Left colon (tissue), 2 donors: ENCODE results near the gene CADM1. TPM values are rescaled to one million over a fixed set of nuclear protein-coding genes. Genes with fewer than 3 reads are reported as not detected.
A peak's percentile ranks its signal among the peaks of the same experiment; 100 is the strongest.

Experiments used
- ATAC-seq: fragments of 200-7000 bp; cut with Tn5 transposase; one replicate; pipeline ENCODE4 v1.9.1; 2020; ENCODE audit warnings: mild to moderate bottlenecking, moderate library complexity
- DNase-seq, 2 donors: peaks; one replicate each; pipeline ENCODE4 v3.0.0-alpha.2; 2020
- intact Hi-C, 2 donors: fragments of 100-400 bp; cut with DNase I in 1 of 2; cut with micrococcal nuclease in 1 of 2; formaldehyde crosslinking; loops; one replicate each; pipeline versions ENCODE4 v1.11.2 to v1.14.0; 2022; cut with DNase I, micrococcal nuclease
- total RNA-seq, 2 donors: library from RNA; stranded (reverse); fragmentation: NEBNext Ultra II Directional; extraction: Animal tissue kit (Norgen Biotek cat#: 25700); gene quantifications; one replicate each; pipeline ENCODE4 v1.2.1, GENCODE V29; 2021
- donor health status: DM: no; HTN: no; CAD: no.
- donor health status: DM: yes; HTN: yes; CAD: no.

Gene CADM1
- total RNA-seq, 2 donors from 2014 or later: 3.8 to 5.8 TPM

DNA sequence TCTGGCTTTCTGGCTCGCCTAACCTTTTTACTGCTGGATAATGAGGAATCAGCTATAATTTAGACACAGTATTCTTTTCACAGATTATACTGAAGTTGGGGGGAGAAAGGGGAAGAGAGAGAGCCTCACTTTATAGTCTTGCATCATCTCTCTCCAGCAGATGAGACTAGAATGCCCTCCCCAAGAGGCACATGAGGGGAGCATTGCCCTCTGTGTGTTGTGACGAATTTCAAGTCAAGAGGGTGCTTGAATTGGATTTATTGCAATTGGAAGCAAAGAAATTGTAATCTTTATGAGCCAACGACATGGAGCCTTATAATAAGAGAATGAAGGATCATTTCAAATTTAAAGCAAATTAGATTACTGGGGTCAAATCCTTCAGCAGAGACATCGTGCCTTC, 17.6 kb upstream of the CADM1 start:
- ATAC-seq (no peak), DNase-seq (no peak)
- intact Hi-C loops: no loop called here

DNA sequence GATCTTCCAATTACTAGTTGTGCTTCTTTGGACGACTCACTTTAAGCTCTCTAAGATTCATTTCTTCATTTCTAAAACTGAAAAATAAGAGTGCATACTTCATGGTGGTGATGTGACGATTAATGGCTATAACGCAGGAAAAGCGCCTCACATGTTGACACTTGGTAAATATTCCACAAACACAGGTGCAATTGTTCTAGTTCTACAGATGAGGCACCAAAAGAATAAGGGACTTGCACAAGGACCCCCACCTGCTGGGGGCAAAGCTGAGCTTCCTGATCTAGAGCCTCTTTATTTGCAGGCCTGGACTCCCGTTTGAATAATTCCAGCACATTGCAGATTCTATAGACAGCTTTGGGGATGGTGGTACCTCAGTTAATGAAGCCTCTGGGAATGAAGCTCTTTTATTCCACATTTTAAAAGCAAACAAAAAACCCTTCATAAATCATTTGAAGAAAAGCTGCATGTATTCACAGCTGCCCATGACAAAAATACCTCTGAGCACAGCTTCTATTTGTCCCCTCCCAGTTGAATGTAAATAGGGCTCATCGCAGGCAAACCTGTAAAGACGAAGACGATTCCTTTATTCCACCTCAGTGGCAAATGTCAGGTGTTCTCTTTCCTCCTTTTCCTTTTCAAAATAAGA, 14.9 kb upstream of the CADM1 start:
- intact Hi-C loops: no loop called here
- DNase-seq: no peak
- no peak for ATAC-seq

DNA sequence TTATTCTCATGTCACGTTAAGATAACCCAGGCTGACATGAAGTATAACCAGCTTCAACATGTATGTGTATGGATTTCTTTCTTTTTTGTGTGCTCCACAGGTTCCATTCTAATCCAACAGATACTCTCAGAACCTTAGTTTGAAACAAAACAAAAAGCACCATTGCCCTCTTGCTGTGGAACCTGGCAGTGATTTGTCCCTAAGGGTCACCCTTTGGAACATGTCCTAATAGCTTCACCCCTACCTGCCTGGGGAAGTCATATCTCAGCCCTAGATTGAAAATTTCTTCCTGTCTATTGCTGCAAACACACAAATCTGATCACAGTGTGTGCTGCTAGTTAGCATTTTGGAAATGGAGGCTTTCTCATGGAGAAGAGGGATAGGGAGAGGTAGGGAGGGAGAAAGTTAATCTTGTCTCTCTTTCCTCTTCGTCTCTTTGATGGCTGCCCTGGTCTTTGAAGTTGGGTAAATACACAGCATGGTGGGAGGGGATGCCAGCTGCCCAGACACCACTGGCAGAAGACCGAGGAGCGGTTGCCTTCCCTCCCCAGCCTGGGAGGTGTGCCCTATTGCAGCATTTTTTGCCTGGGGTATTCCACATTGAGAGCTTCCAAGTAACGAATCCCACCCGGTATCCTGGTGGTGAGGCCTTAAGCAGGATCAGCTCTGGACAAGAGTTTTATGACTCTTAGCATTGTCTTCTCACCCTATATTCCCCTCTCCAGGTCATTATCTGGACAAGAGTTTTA, 11.6 kb upstream of the CADM1 start:
- DNase-seq (no peak), ATAC-seq (no peak)
- intact Hi-C loops: no loop called here

DNA sequence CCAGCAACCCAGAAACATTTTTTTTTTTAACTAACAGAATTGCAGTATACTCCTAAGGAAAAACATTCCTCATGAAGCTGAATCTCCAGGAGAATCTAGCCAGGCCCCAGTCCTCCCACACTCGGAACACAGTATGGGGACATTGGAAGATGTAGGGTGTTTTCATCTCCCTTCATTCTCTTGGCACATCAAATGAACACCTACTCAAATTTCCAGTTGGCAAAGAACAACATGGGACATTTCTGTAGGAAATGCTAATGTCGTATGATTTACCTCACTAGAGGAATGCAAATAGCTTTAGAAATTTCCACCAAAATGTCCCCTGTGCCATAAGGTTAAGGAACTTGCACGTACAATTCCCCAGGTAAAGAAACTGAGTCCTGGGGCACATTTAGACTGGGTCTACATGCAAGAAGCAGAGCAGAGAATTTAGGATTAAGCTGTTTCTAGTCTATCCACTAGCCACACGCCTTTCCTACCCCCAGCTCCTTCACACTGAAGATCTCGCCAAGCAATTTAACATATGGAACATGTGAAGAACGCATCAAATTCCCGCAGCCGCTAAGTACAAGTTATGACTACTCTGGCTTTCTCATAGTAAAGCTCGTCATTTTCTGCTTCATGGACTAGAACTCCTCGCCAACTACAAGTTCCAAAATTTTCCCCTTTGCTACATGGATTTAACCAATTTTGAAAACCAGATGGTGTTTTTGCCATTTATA, 2.9 kb upstream of the CADM1 start:
- DNase-seq (no peak), ATAC-seq (no peak)
- intact Hi-C loops: no loop called here

DNA sequence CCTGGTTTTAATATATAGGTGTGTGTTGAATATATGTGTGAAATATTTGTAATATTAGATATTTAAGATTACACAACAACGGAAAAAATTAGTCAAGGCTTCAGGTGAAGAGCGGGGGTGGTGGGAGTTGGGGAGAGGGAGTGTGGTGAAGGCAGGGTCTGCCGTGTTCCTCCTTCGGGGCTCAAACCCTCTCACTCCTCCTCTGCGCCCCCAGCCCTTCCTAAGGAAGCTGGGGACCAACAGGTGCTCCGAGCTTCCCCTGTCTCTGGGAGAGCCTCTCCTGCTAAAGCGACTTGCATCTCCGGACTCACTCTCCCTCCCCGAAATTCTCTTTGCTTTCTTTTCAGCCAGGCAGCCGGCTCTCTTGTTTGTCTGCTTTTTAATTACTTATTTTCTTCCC, 960 bp upstream of the CADM1 start:
- intact Hi-C loops: no loop called here
- no peak for ATAC-seq
- DNase-seq: peak in 1 of 2 donors; percentile 24

DNA sequence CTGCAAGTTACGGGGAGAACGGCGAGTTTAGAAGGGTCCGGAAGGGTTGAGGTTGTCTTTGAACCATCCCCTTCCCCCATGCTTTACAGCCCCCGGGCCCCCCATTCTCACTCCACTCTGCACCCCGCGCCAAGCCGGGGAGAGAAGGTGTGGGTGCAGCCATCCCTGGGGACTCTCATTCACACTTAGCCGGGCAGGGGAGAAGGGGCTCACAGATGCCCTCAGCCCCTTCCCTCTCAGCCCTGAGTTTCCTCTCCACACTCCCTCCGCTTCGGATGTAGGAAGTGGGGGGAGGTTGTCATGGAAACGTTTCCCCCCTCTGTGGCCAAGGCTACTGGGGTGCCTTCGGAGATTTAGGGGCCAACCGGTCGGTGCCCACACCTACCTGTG, 334 bp downstream of the CADM1 start:
- DNase-seq (no peak), ATAC-seq (no peak)
- intact Hi-C loops: no loop called here

DNA sequence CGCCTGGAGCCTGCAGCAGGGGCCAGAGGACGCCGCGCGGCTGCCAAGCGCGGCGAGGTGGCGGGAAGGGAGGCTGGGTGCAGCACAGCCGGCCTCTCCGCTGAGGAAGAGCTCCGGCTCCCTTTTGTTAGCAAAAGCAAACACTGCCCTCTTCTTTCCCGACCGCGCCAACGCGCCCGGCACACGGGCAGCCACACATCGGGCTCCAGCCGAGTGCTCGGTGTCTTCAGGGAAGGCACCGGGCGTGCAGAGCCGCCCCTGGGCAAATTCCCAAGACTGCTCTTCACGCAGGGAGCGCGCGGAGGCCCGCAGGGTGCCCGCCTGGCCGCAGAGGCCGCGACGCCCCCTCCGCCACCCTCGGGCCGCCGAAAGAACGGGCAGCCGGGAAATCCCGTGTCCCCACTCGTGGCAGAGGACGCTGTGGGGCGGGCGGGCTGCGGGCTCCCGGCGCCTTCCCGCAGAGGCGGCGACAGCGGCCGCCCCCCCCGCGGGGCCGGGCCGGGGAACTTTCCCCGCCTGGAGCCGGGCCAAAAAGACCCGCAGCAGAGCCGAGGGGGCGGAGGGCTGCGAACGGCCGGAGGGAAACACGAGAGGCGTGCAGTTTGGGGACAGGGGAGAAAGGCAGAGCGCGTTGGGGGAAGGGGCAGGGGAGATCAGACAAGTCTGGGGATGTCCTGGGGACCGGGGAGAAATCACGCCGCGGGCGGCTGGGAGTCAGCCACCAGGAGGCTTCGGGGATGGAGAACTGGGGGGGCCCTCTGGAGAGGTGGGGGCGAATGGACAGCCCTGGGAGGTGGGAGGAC, 931 bp downstream of the CADM1 start:
- DNase-seq: peak; percentile 58 to 59
- peak; percentile 55 for ATAC-seq
- intact Hi-C loops: no loop called here

DNA sequence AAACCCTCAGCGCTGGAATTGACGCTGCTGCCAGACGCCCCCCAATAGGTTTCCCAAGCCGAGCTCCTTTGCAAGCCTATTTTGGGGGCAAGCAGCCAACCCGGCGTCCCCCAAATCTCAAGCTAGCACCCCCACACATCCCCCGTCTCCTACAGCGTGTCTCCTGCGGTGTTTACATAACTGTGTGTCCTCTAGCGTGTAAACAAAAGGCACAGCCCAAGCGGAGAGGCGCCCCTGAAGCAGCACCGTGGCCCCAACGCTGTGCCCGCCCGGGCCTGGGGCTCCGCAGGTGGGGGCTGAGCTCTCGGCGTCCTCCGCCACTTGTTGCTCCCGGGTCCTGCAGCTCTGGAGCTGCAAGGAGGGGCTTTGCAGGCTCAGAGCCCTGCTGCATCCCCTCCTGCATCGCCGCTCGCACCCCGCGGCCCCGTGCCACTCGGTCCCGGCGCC, 1.6 kb downstream of the CADM1 start:
- intact Hi-C loops: no loop called here
- DNase-seq: no peak
- no peak for ATAC-seq

DNA sequence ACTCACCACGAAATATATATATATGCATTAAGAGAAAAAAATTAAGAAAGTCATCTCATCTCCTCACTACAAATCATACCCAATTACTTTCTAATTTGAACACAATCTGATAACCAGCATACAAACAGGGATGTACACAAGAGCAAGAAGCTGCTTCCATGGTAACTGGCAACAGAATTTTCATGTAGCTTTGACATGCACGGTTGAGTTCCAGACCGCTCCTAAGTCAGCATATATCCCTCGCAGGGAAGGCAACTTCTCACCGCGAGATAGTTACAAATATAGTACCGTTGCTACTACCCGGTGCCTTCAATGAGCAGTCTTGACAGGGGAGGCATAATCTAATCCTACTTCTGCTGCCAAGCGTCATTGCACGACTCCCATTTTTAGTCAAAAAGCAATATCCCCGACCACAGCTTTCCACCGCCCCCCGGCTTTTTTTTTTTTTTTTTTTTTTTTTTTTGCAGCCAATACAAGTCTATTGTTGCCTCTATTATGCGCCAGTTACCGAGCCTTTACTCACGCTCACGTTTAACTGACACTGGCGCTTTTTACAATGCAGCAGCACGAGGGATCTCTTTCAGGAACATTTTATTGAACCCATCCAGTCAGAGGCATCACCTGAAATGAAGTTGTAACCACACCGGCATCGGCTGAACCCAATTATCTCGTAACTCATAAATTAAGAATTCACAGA, 2.2 kb downstream of the CADM1 start:
- intact Hi-C loops: no loop called here
- DNase-seq (no peak), ATAC-seq (no peak)

DNA sequence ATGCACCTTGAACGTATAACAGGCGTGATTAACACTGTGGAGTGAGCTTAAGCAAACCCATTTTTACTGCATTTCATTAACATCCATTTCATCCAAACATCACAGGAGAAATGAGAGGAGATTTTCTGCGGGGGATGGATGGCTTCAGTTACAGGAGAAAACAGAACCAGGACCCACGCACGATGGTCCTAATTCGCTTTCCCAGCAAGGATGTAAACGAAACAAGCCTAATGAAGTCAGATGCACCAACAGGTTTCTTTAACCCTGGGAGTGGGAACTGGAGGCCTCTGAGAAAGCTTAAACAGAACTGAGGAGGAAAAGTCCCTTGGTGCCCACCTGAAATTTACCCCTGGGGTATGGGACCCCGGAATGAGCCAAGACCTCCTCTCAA, 2.7 kb downstream of the CADM1 start:
- DNase-seq (no peak), ATAC-seq (no peak)
- intact Hi-C loops: no loop called here

DNA sequence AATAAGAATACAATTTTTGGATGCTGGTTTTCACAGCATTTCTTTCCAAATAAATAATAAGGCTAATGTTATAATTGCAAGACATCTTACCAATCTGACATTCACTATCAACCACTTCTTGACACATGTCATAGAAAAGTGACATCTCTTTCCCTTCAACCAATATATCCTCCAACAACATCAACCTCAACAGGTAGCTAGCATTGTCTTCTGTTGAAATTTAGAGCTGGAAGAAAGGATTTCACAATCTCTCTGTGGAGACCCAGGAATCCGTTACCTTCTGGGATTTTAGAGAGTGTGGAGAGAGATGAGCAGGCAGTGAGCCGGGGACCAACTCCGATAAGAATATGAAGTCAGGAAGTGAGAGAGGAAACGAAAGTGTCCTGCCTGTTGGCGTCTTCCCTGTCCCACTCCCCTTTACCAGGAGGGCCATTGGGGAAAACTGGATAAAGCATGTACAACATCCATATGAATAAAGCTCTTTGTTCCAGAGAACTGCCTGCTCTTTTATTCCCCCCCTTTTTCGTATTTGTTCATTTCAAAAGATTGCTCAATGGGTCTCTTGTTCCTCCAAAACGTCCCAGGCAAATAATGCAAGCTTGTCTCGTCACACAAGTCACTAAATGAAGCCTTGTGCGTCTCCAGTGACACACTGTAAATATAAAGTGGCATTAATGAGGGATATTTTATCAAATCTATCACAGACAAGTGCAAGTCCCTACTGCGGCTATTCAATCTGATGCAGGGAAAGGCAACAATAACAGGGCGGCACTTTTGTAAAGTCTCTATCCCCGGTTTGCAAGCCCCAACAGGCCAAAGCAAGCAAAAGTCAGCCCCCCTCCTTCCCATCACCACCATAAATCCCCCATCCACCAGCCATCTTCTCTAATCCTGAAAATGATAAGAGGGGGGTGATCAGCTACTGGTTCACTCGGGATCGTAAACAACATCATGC, 3.4 kb downstream of the CADM1 start:
- intact Hi-C loops: no loop called here
- ATAC-seq: no peak
- DNase-seq: no peak

DNA sequence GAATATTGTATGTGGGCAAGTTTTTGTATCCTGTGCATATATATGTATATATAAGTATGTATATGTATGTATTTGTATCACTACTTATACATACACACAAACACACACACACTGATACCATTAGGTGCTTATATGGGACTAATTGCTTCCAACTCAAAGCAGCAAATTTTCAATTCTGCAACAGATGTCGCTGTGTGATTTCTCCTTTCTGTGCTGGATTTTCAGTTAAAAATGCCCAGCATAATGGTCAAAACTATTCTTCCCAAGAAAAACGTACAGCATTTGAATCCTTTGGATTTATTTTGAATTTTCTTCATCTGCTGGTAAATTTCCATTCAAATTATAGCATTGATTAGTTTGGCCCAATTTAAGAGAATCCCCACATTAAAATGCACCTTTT, 4.3 kb downstream of the CADM1 start:
- DNase-seq: no peak
- intact Hi-C loops: loop anchor here in 1 of 2 donors (10.0 kb wide), 1 partner anchor 165 kb away; no protein-coding TSS in a partner anchor
- ATAC-seq: no peak

DNA sequence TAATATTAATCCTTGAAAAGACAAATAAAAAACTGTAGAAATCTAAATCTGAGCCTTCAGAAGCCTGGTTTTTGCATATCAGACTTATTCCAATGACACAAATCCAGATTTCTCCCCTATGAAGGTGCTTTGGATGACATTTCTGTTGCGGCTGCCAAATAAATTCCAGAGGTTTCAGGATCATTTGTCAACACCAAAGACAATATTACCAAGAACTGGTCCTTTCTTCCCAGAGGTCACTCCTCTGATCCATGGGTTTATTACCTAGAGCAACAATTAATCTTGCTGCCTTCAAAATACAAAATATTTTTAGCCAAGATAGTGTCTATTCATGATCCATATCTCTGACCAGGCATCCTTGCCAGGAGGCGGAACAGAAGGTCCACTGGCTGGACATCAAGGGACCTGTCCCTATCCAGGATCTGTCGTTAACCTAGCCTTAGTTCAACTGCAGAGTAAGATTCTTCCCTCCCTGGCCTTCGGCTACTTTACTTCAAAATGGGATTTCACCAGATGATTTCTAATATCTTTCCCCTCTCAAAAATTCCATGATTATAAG, 4.9 kb downstream of the CADM1 start:
- DNase-seq: no peak
- intact Hi-C loops: loop anchor here in 1 of 2 donors (10.0 kb wide), 1 partner anchor 165 kb away; no protein-coding TSS in a partner anchor
- no peak for ATAC-seq

DNA sequence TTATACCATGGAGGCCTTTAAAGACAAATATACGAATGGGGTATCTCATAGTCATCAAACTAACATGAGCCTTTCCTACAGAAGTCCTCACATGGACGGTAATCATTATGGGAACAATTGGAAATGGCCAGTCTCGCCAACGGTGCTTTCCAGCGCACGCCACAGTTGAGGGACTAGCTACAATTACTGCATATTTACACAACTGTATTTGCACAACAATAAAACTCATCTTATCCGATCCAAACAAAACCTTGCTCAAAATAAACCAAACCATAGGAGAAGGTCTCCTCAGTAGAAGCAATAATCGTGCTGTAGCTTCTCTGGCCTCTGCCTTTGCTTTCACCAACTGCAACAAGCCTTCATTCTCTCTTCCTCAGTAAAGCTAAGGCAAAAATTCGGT, 5.9 kb downstream of the CADM1 start:
- peak; percentile 52 for ATAC-seq
- DNase-seq: no peak
- intact Hi-C loops: loop anchor here in 1 of 2 donors (10.0 kb wide), 1 partner anchor 164 kb away; no protein-coding TSS in a partner anchor

DNA sequence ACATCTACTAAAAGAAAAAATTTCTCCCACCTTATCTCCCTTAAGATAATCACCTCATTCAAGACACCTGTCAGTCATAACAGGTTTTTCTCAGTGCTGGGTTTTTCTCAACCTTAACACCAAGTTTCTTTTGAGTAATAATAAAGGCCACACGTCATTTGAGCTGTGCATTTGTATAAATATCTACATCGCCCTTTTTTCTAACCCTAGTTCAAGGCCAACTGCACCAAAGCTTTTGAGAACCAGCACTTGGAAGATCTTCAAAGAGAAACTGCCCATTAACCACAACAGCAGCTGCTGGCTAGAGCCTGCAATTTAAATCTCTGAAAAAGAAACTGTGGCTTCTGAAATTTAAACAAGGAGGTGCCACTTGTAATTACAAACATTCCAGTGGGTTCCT, 6.9 kb downstream of the CADM1 start:
- no peak for DNase-seq
- intact Hi-C loops: loop anchor here in 1 of 2 donors (10.0 kb wide), 1 partner anchor 163 kb away; no protein-coding TSS in a partner anchor
- no peak for ATAC-seq

DNA sequence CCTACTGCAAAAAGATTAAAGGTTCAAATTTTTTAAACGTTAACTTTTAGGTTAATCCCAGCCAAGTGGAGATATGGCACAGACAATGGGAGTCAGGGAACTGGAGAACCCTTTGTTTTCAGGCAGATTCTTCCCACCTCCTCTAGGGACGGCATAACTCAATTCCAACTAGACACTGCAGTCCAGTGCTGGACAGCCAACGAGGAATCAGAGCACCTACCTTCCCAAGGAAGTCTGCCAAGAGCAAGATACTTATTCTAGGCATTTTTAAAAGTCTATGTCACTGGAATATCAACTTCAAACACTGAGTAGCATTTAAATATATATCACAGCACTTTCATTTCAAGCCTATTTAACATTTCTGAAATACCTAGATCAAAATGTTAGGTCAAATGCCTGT, 7.3 kb downstream of the CADM1 start:
- ATAC-seq: no peak
- intact Hi-C loops: loop anchor here in 1 of 2 donors (10.0 kb wide), 1 partner anchor 162 kb away; no protein-coding TSS in a partner anchor
- DNase-seq: no peak

DNA sequence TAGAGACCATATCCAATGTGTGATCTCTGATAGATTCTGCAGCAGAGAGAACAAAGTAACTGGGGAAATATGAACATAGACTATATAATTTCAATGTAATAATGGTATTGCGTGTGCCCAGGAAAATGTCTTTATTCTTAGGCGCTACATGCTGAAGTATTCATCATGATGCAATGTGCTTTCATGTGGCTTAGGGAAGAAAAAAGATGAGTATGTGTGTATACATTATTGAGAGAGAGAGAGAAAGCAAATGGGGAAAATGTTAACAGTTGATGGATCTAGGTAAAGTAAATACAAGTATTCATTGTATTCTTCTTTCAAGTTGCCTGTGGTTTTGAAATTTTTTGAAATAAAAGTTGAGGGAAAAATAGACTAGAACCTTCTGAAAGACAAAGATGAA, 10.3 kb downstream of the CADM1 start:
- intact Hi-C loops: loop anchor here in 1 of 2 donors (10.0 kb wide), 1 partner anchor 159 kb away; no protein-coding TSS in a partner anchor
- ATAC-seq: no peak
- no peak for DNase-seq
